Measurements from ENCODE around the gene RPS19BP1. TPM values are rescaled to one million over a fixed set of nuclear protein-coding genes. Genes with fewer than 3 reads are reported as not detected.
A peak's percentile ranks its signal among the peaks of the same experiment; 100 is the strongest.

The RPS19BP1 gene
- total RNA-seq, 1 donor from 2014 or later, result 72.1 TPM

DNA sequence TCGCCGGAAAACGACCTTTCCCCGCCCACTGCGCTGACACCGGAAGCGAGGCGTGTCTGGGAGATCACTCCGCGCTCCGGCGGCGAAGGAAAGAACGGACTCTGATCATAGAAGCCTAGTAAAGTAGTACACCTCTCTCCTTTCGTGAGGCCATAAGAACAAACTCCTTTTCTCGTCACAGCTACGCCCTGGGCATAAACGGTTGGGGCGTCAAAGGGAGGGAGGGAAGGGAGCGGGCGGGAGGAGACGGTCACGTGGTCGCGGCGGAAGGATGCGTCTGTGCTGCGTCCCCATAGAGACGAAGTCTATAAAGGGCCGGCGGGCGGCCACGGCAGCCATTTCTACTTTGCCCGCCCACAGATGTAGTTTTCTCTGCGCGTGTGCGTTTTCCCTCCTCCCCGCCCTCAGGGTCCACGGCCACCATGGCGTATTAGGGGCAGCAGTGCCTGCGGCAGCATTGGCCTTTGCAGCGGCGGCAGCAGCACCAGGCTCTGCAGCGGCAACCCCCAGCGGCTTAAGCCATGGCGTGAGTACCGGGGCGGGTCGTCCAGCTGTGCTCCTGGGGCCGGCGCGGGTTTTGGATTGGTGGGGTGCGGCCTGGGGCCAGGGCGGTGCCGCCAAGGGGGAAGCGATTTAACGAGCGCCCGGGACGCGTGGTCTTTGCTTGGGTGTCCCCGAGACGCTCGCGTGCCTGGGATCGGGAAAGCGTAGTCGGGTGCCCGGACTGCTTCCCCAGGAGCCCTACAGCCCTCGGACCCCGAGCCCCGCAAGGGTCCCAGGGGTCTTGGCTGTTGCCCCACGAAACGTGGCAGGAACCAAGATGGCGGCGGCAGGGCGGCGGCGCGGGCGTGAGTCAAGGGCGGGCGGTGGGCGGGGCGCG lies 12.1 kb downstream of the RPS19BP1 start, which contains the start of gene ATF4:
ATF4 (plus strand) TSS at position 337 of the 880 bp plus-strand sequence. CDS start 884 bp downstream, outside the sequence.
- no peak for DNase-seq (ENCODE audit: low read depth)
- Histone ChIP-seq H3K36me3 (ENCODE audit: control insufficient read depth, insufficient read depth, low read length) (peaks cover 16% of the 10 kb centered on the region), H3K27me3 (ENCODE audit: control insufficient read depth, insufficient read depth, low read length) (no peaks in the 10 kb centered on the region), H3K4me3 (ENCODE audit: low read depth, low read length) (peak within 1 kb of the TSS; percentile 91)
- no peak for TF ChIP-seq CTCF (IDR thresholded peaks at IDR 0.05; ENCODE audit: insufficient read depth, low read length, severe bottlenecking)
- no peak for FAIRE-seq

DNA sequence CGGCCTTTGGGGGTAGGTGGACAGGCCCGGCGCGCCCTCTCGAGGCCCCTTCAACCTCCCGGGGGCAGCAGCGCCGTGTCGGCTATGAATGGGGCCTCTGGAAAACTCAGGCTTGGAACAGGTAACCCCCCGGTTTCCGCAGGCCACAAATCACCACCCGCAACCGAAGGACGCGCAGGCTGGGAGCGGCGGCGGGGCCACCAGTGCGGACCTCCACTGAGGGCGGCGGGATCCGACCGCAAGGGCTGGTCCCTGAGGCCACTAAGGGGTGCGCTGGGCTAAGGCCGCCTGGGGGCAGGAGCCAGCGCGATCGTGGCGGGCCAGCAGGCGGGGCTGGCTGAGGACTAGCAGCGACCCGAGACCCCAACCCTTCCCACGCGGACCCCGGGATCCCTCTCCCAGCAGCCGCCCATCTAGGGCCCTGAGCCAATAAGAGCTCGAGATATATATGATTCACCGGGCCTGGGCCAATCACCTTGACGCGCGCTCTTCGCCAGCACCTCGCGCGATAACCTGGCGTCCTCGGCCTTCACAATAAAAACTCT lies 12.8 kb downstream of the RPS19BP1 start:
- H3K27me3 ChIP-seq (ENCODE audit: control insufficient read depth, insufficient read depth, low read length), result no peaks in the 10 kb centered on the region
- FAIRE-seq, result no peak
- peak overlapping the region; percentile 91 for H3K4me3 ChIP-seq (ENCODE audit: low read depth, low read length)
- peaks cover 23% of the 10 kb centered on the region for H3K36me3 ChIP-seq (ENCODE audit: control insufficient read depth, insufficient read depth, low read length)
- peak; percentile 93 for DNase-seq (ENCODE audit: low read depth)
- TF ChIP-seq CTCF (IDR thresholded peaks at IDR 0.05; ENCODE audit: insufficient read depth, low read length, severe bottlenecking), result peak; percentile 30

DNA sequence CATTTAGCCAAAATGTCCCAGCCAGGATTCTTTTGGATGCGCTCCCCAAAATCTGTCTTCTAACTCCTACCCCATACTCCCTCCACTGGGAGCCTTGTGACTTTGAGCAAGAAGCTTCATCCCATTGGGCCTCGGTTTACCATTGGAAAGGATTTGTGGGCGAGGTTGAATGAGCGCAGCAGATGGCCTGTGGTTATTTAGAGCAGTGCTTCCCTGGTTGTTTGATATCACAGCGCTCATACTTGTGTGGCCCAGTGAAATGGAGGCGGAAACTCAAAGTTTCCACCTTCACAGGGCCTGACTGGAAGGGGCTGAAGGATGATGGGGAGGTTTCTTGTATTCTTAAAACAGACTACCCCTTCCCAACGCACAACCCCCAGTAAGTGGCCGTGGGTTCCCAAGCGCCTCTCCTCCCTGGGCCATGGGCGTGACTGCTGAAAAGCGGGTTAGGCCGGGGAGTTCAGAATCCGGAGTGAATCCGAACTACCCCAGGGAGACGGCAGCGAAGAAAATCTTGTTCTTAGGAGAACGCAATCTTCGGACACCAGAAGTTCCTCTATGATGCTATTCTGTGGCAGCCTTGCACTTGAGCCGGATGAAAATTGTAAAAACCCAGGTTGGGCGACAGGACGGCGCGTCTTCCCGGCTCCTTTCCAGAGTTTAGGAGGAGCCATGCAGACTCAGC lies 13.4 kb downstream of the RPS19BP1 start:
- peaks cover 28% of the 10 kb centered on the region for H3K36me3 ChIP-seq (ENCODE audit: control insufficient read depth, insufficient read depth, low read length)
- H3K27me3 ChIP-seq (ENCODE audit: control insufficient read depth, insufficient read depth, low read length), result no peaks in the 10 kb centered on the region
- no peak for DNase-seq (ENCODE audit: low read depth)
- TF ChIP-seq CTCF (IDR thresholded peaks at IDR 0.05; ENCODE audit: insufficient read depth, low read length, severe bottlenecking), result no peak
- H3K4me3 ChIP-seq (ENCODE audit: low read depth, low read length), result peak overlapping the region; percentile 91
- FAIRE-seq, result no peak

GRCh38 chr22:39518144-39518786 lies 14.3 kb downstream of the RPS19BP1 start:
- Histone ChIP-seq H3K27me3 (ENCODE audit: control insufficient read depth, insufficient read depth, low read length) (no peaks in the 10 kb centered on the region), H3K36me3 (ENCODE audit: control insufficient read depth, insufficient read depth, low read length) (peaks cover 37% of the 10 kb centered on the region), H3K4me3 (ENCODE audit: low read depth, low read length) (no peak overlapping the region)
- DNase-seq (ENCODE audit: low read depth) (no peak), FAIRE-seq (no peak)
- TF ChIP-seq CTCF (IDR thresholded peaks at IDR 0.05; ENCODE audit: insufficient read depth, low read length, severe bottlenecking), result no peak

DNA sequence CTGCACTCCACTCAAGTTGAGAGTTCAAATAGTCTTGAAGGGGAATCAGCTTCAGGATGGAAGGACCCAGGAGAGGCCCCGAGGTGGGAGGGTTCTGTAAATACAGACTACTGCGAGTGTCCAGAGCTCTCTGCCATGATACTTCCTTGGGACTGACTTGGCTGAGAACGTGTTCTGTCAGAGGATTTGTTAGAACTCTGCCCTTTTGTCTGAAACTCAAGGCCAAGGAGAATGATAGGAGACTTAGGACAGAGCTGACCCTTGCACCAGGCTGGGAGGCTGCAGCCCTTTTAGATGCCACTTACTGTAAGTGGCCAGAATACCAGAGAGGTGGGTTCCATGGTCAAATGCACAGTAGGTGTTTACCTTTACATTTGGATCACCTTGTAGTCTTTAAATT lies 15.1 kb downstream of the RPS19BP1 start:
- H3K36me3 ChIP-seq (ENCODE audit: control insufficient read depth, insufficient read depth, low read length), result peaks cover 36% of the 10 kb centered on the region
- no peak for TF ChIP-seq CTCF (IDR thresholded peaks at IDR 0.05; ENCODE audit: insufficient read depth, low read length, severe bottlenecking)
- DNase-seq (ENCODE audit: low read depth), result no peak
- FAIRE-seq, result no peak
- H3K4me3 ChIP-seq (ENCODE audit: low read depth, low read length), result no peak overlapping the region
- H3K27me3 ChIP-seq (ENCODE audit: control insufficient read depth, insufficient read depth, low read length), result no peaks in the 10 kb centered on the region

Measured in bronchial epithelial cell (primary cell).